ENCODE measurements around the gene MDFIC.

- TF ChIP-seq CTCF (conservative IDR thresholded peaks at IDR 0.05) (no peak), ZFX (IDR thresholded peaks at IDR 0.05) (no peak)
These were observed 86.7 kb downstream of the MDFIC start for GRCh38 chr7:115008465-115009114.
